GM11168 (cell line): ENCODE measurements around the gene GSTP1.
"Not testable (repeated sequence)": the region's sequence is repeated elsewhere in the genome, so short reads cannot be mapped to it uniquely, and the experiment has no call there.

Experiments
- in situ Hi-C: fragments of 300-500 bp; cut with MboI; formaldehyde crosslinking; loops from one replicate; pipeline ENCODE4 v1.12.0; 2022; ENCODE audit warnings: low sequenced_read_pairs; ENCODE audit not compliant: unreplicated experiment

GSTP1 gene

GRCh38 chr11:67562963-67563704 is 20.5 kb upstream of the GSTP1 start:
- in situ Hi-C loops: no loop called here

GRCh38 chr11:67563705-67564114 is 19.9 kb upstream of the GSTP1 start:
- in situ Hi-C loops: not testable (repeated sequence)

GRCh38 chr11:67564230-67564629 is 19.4 kb upstream of the GSTP1 start:
- in situ Hi-C loops: no loop called here

- in situ Hi-C loops: no loop called here
Measured at GRCh38 chr11:67571443-67571842, 12.2 kb upstream of the GSTP1 start.

- in situ Hi-C loops: no loop called here
Measured at GRCh38 chr11:67572305-67572704, 11.3 kb upstream of the GSTP1 start.

- in situ Hi-C loops: no loop called here
Measured at GRCh38 chr11:67572747-67573419, 10.7 kb upstream of the GSTP1 start.

GRCh38 chr11:67574938-67575337 is 8.7 kb upstream of the GSTP1 start:
- in situ Hi-C loops: no loop called here

GRCh38 chr11:67576735-67577475 is 6.7 kb upstream of the GSTP1 start:
- in situ Hi-C loops: no loop called here

- in situ Hi-C loops: no loop called here
Measured at GRCh38 chr11:67577951-67578350, 5.7 kb upstream of the GSTP1 start.

- in situ Hi-C loops: no loop called here
Measured at GRCh38 chr11:67581469-67581868, 2.1 kb upstream of the GSTP1 start.

GRCh38 chr11:67582011-67582410 is 1.6 kb upstream of the GSTP1 start:
- in situ Hi-C loops: no loop called here

- in situ Hi-C loops: no loop called here
Measured at GRCh38 chr11:67584205-67584880, 731 bp downstream of the GSTP1 start.

GRCh38 chr11:67584881-67585873 is 1.6 kb downstream of the GSTP1 start:
- in situ Hi-C loops: no loop called here

GRCh38 chr11:67585911-67586310 is 2.3 kb downstream of the GSTP1 start:
- in situ Hi-C loops: no loop called here

GRCh38 chr11:67586568-67587250 is 3.1 kb downstream of the GSTP1 start:
- in situ Hi-C loops: no loop called here

GRCh38 chr11:67588136-67588503 is 4.5 kb downstream of the GSTP1 start:
- in situ Hi-C loops: no loop called here

- in situ Hi-C loops: not testable (repeated sequence)
Measured at GRCh38 chr11:67588899-67589415, 5.3 kb downstream of the GSTP1 start.

GRCh38 chr11:67592880-67593564 is 9.4 kb downstream of the GSTP1 start:
- in situ Hi-C loops: no loop called here
